ENCODE measurements around the gene FBXO38.
A peak's percentile ranks its signal among the peaks of the same experiment; 100 is the strongest.
"Not testable (repeated sequence)": the region's sequence is repeated elsewhere in the genome, so short reads cannot be mapped to it uniquely, and the experiment has no call there.

Gene FBXO38

GRCh38 chr5:148437249-148437648, 53.5 kb downstream of the FBXO38 start:
- no peak for DNase-seq

GRCh38 chr5:148438933-148439332, 55.2 kb downstream of the FBXO38 start:
- no peak for DNase-seq

GRCh38 chr5:148443241-148443640, 59.5 kb downstream of the FBXO38 start:
- DNase-seq = no peak

- no peak for DNase-seq
Observed at GRCh38 chr5:148443998-148444397, 60.2 kb downstream of the FBXO38 start.

- no peak for DNase-seq
Observed at GRCh38 chr5:148445578-148445977, 61.8 kb downstream of the FBXO38 start.

GRCh38 chr5:148446611-148447010, 62.9 kb downstream of the FBXO38 start:
- DNase-seq = no peak

GRCh38 chr5:148452499-148453193, 68.9 kb downstream of the FBXO38 start:
- DNase-seq = no peak

GRCh38 chr5:148454576-148454975, 70.8 kb downstream of the FBXO38 start:
- DNase-seq = no peak

- no peak for DNase-seq
Observed at GRCh38 chr5:148455185-148455584, 71.4 kb downstream of the FBXO38 start.

- DNase-seq = peak; percentile 50
Observed at GRCh38 chr5:148457183-148457620, 73.4 kb downstream of the FBXO38 start.

- DNase-seq = no peak
Observed at GRCh38 chr5:148458036-148458888, 74.5 kb downstream of the FBXO38 start.

GRCh38 chr5:148459669-148460068, 75.9 kb downstream of the FBXO38 start:
- DNase-seq = no peak

- no peak for DNase-seq
Observed at GRCh38 chr5:148465381-148466235, 81.8 kb downstream of the FBXO38 start.

GRCh38 chr5:148466236-148466580, 82.5 kb downstream of the FBXO38 start:
- DNase-seq = no peak

- no peak for DNase-seq
Observed at GRCh38 chr5:148467958-148468357, 84.2 kb downstream of the FBXO38 start.

GRCh38 chr5:148468746-148469145, 85.0 kb downstream of the FBXO38 start:
- not testable (repeated sequence) for DNase-seq

- DNase-seq = no peak
Observed at GRCh38 chr5:148469501-148469935, 85.8 kb downstream of the FBXO38 start.

- DNase-seq = no peak
Observed at GRCh38 chr5:148471379-148471778, 87.6 kb downstream of the FBXO38 start.

- DNase-seq = no peak
Observed at GRCh38 chr5:148474025-148474511, 90.3 kb downstream of the FBXO38 start.

GRCh38 chr5:148476302-148476701, 92.5 kb downstream of the FBXO38 start:
- no peak for DNase-seq

- no peak for DNase-seq
Observed at GRCh38 chr5:148477429-148477828, 93.7 kb downstream of the FBXO38 start.

- DNase-seq = no peak
Observed at GRCh38 chr5:148482196-148482595, 98.4 kb downstream of the FBXO38 start.
